Mononuclear cell (primary cell): ENCODE measurements around the gene EYA4. TPM values are rescaled to one million over a fixed set of nuclear protein-coding genes. Genes with fewer than 3 reads are reported as not detected.

Experiments
- H3K27me3 ChIP-seq: 2 replicates; pipeline ENCODE4 v1.6.0; 2011; ENCODE audit warnings: low read length, control low read depth; ENCODE audit not compliant: insufficient read depth
- H3K4me1 ChIP-seq: 2 replicates; pipeline ENCODE4 v1.5.1; 2011; ENCODE audit warnings: mild to moderate bottlenecking, low read length, control low read depth; ENCODE audit not compliant: insufficient read depth
- H3K4me3 ChIP-seq: 2 replicates; pipeline ENCODE4 v1.5.1; 2011; ENCODE audit warnings: mild to moderate bottlenecking, low read length, moderate library complexity
- H3K9me3 ChIP-seq: 2 replicates; pipeline ENCODE4 v1.5.1; 2011; ENCODE audit warnings: low read depth, mild to moderate bottlenecking, control low read depth, low read length
- total RNA-seq: library from RNA; depleted of rRNA; stranded (reverse); fragments of >200 nt; gene quantifications from one replicate; pipeline ENCODE4 v1.2.3, GENCODE V29; 2012

Gene EYA4
- not detected for total RNA-seq

- Histone ChIP-seq H3K4me1 (no peaks in the 10 kb centered on the region), H3K27me3 (peaks cover 74% of the 10 kb centered on the region), H3K9me3 (no peaks in the 10 kb centered on the region), H3K4me3 (no peak within 1 kb of the TSS)
Measured at GRCh38 chr6:133241086-133241900, at the start of gene EYA4. EYA4 (plus strand) TSS chr6:133241357; CDS start chr6:133274781, 33,424 bp downstream.

DNA sequence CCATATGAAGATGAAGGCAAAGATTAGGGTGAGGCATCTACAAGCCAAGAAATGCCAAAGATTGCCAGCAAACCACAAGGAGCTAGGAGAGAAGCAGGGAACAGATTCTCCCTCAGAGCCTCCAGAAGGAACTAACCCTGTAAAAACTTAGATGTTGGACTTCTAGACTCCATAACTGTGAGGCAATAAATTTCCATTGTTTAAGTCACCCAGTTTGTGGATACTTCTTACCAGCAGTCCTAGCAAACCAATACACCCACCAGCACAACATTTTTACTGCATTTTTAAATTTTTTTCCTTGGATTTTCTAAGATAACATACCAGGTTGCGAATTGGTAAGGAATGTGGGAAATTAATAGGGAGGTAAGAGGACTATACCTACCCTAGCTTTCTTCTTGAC lies 47.8 kb upstream of the EYA4 start:
- no peak overlapping the region for H3K4me3 ChIP-seq
- no peaks in the 10 kb centered on the region for H3K4me1 ChIP-seq
- H3K9me3 ChIP-seq, result no peaks in the 10 kb centered on the region
- no peaks in the 10 kb centered on the region for H3K27me3 ChIP-seq

- H3K4me1 ChIP-seq, result no peaks in the 10 kb centered on the region
- no peaks in the 10 kb centered on the region for H3K9me3 ChIP-seq
- no peaks in the 10 kb centered on the region for H3K27me3 ChIP-seq
- no peak overlapping the region for H3K4me3 ChIP-seq
Measured at GRCh38 chr6:133198725-133199124, 42.4 kb upstream of the EYA4 start.

DNA sequence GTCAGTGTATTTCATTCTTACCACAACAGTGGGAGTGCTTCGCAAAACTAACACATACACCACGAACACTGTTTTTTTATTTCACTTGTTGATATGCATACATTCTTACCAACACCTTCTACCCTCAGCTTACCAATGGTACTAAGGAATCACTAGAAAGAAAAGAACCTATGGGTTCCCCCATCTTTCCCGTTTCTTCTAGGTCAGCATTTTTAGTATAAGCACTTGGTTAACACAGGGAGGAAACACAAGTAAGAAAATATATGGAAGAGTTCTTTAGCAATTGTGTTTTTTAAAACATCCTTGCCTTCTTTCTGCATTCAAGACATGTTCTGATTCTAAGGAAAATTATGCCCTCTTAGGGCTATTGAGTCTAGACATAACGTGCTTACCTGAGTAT lies 39.9 kb upstream of the EYA4 start:
- H3K4me3 ChIP-seq, result no peak overlapping the region
- no peaks in the 10 kb centered on the region for H3K27me3 ChIP-seq
- no peaks in the 10 kb centered on the region for H3K9me3 ChIP-seq
- H3K4me1 ChIP-seq, result no peaks in the 10 kb centered on the region

- Histone ChIP-seq H3K9me3 (no peaks in the 10 kb centered on the region), H3K4me1 (no peaks in the 10 kb centered on the region), H3K4me3 (no peak overlapping the region), H3K27me3 (no peaks in the 10 kb centered on the region)
Measured at GRCh38 chr6:133202610-133203343, 38.4 kb upstream of the EYA4 start.

DNA sequence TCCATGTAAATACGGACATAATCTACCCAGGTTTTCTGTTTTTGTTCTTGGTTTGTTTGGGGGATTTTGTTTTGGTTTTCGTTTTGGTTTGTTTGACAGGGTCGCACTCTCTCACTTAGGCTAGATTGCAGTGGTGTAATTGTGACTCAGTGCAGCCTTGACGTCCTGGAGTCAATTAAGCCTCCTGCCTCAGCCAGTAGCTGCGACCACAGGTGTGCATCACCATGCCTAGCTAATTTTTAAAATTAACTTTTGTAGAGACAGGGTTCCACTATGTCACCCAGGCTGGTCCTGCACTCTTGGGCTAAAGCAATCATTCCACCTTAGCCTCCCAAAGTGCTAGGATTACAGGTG lies 37.8 kb upstream of the EYA4 start:
- H3K27me3 ChIP-seq, result no peaks in the 10 kb centered on the region
- no peaks in the 10 kb centered on the region for H3K4me1 ChIP-seq
- H3K4me3 ChIP-seq, result no peak overlapping the region
- H3K9me3 ChIP-seq, result no peaks in the 10 kb centered on the region

DNA sequence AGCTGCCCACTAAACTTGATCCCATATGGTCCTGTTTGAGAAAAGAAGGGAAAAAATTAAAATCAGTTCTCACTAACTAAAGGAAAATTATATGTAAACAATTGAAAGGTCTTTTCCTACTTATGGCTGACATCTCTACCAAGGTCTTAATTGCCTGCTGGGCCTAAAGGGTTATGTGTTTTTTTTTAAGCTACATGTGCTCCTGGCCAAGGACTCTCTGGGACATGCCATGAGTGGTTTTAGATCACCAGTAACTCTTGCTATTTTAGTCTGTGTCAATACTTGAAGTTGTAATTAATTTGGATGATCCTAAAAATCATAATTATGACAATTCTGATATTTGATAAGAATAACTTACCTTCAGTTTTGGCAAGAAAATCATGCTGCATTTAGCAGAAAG lies 35.9 kb upstream of the EYA4 start:
- H3K4me3 ChIP-seq, result no peak overlapping the region
- no peaks in the 10 kb centered on the region for H3K27me3 ChIP-seq
- no peaks in the 10 kb centered on the region for H3K4me1 ChIP-seq
- no peaks in the 10 kb centered on the region for H3K9me3 ChIP-seq

DNA sequence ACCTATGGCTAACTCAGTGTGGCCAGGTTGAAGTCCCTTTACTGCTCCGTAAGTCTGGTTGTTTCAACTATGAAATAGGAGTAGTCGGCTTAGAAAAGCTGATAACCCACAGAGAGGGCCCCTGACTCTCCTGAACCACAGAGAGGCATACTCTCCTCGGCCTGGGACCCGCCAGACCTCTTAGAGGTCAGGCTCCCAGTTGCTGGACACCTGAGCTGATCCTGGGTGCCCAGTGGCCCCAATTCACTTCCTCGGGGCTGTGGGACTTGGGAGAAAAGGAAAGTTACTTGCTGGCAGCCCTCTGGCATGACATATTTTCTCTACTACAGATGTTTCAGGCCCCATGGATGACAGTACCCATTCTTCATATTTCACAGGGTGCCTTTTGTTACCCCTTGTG lies 34.2 kb upstream of the EYA4 start:
- Histone ChIP-seq H3K9me3 (no peaks in the 10 kb centered on the region), H3K4me1 (no peaks in the 10 kb centered on the region), H3K27me3 (no peaks in the 10 kb centered on the region), H3K4me3 (no peak overlapping the region)

DNA sequence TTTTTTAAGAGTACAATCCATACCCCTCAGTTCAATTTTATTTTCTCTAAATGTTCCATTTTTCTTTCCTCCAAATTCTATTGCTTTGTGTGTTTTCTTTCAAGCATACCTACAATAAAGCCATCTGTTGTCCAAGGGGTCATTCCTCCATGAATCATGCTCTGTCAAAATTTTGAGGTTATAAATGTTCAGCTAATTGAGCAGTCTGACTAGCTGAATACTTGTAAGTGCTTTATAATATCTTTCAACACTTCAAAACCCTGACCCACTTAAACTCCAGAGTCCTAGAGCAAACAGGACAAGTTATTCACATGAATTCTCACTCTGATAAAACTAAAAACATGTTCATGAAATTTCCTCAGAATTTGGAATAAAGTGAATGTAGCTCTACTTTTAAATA lies 33.4 kb upstream of the EYA4 start:
- Histone ChIP-seq H3K4me1 (no peaks in the 10 kb centered on the region), H3K27me3 (no peaks in the 10 kb centered on the region), H3K4me3 (no peak overlapping the region), H3K9me3 (no peaks in the 10 kb centered on the region)

- Histone ChIP-seq H3K27me3 (no peaks in the 10 kb centered on the region), H3K9me3 (no peaks in the 10 kb centered on the region), H3K4me3 (no peak overlapping the region), H3K4me1 (no peaks in the 10 kb centered on the region)
Measured at GRCh38 chr6:133208183-133208755, 32.9 kb upstream of the EYA4 start.

- Histone ChIP-seq H3K9me3 (no peaks in the 10 kb centered on the region), H3K4me1 (no peaks in the 10 kb centered on the region), H3K4me3 (no peak overlapping the region)
Measured at GRCh38 chr6:133214267-133214666, 26.9 kb upstream of the EYA4 start.

GRCh38 chr6:133218852-133219251 lies 22.3 kb upstream of the EYA4 start:
- no peak overlapping the region for H3K4me3 ChIP-seq

More at GRCh38 chr6:133214267-133214666, 26.9 kb upstream of the EYA4 start:
- H3K27me3 ChIP-seq, result no peaks in the 10 kb centered on the region

GRCh38 chr6:133223452-133224029 lies 17.6 kb upstream of the EYA4 start:
- H3K9me3 ChIP-seq, result no peaks in the 10 kb centered on the region
- no peaks in the 10 kb centered on the region for H3K4me1 ChIP-seq
- H3K27me3 ChIP-seq, result no peaks in the 10 kb centered on the region
- H3K4me3 ChIP-seq, result no peak overlapping the region

More at GRCh38 chr6:133218852-133219251, 22.3 kb upstream of the EYA4 start:
- no peaks in the 10 kb centered on the region for H3K27me3 ChIP-seq
- H3K4me1 ChIP-seq, result no peaks in the 10 kb centered on the region
- H3K9me3 ChIP-seq, result no peaks in the 10 kb centered on the region

- H3K9me3 ChIP-seq, result no peaks in the 10 kb centered on the region
- no peaks in the 10 kb centered on the region for H3K27me3 ChIP-seq
- no peak overlapping the region for H3K4me3 ChIP-seq
- H3K4me1 ChIP-seq, result no peaks in the 10 kb centered on the region
Measured at GRCh38 chr6:133225560-133225959, 15.6 kb upstream of the EYA4 start.

GRCh38 chr6:133227344-133227743 lies 13.8 kb upstream of the EYA4 start:
- no peaks in the 10 kb centered on the region for H3K27me3 ChIP-seq
- H3K9me3 ChIP-seq, result no peaks in the 10 kb centered on the region
- no peaks in the 10 kb centered on the region for H3K4me1 ChIP-seq
- no peak overlapping the region for H3K4me3 ChIP-seq
